Activated T-helper 1 cell treated with anti-CD3 and anti-CD28 coated beads, Interleukin-12 subunit alpha, Interleukin-12 subunit beta, Interleukin-2, Interleukin-4 antibody, amounts not matched to agents 30 ng/mL and 10 ng/mL and 1 ng/mL, durations not matched to agents 14 hours and 24 hours and 36 hours (primary cell): ENCODE measurements around the gene RWDD1. TPM values are rescaled to one million over a fixed set of nuclear protein-coding genes. Genes with fewer than 3 reads are reported as not detected.

Source experiments
- DNase-seq: peaks from one replicate; pipeline ENCODE4 v3.0.0; 2021; ENCODE audit warnings: low spot score
- H3K27ac Mint-ChIP-seq: one replicate; pipeline ENCODE4 v1.8.0; 2021; ENCODE audit warnings: mild to moderate bottlenecking, mixed read lengths
- H3K27me3 Mint-ChIP-seq: one replicate; pipeline ENCODE4 v1.8.0; 2022; ENCODE audit warnings: mild to moderate bottlenecking, moderate library complexity, mixed read lengths; ENCODE audit not compliant: insufficient read depth
- H3K36me3 Mint-ChIP-seq: one replicate; pipeline ENCODE4 v1.8.0; 2021; ENCODE audit warnings: low read depth, mixed read lengths
- H3K4me1 Mint-ChIP-seq: one replicate; pipeline ENCODE4 v1.8.0; 2021; ENCODE audit warnings: low read depth, mixed read lengths
- H3K4me3 Mint-ChIP-seq: one replicate; pipeline ENCODE4 v1.8.0; 2021; ENCODE audit warnings: mild to moderate bottlenecking, moderate library complexity, mixed read lengths
- H3K9me3 Mint-ChIP-seq: one replicate; pipeline ENCODE4 v1.8.0; 2021; ENCODE audit warnings: mixed read lengths
- intact Hi-C: fragments of 100-400 bp; cut with micrococcal nuclease; formaldehyde crosslinking; loops from one replicate; pipeline ENCODE4 v1.15.1; 2024
- total RNA-seq: library from RNA; stranded (reverse); gene quantifications from 2 replicates; pipeline ENCODE4 v1.2.3, GENCODE V29; 2022

The RWDD1 gene
- total RNA-seq, 1 donor from 2014 or later = 41.5 TPM

GRCh38 chr6:116542426-116542825 lies 28.9 kb upstream of the RWDD1 start:
- no peak overlapping the region for H3K4me3 Mint-ChIP-seq
- no peaks in the 10 kb centered on the region for H3K9me3 Mint-ChIP-seq
- no peak overlapping the region for H3K27ac Mint-ChIP-seq
- H3K27me3 Mint-ChIP-seq = peaks cover 45% of the 10 kb centered on the region
- H3K4me1 Mint-ChIP-seq = no peaks in the 10 kb centered on the region
- intact Hi-C loops = no loop called here
- DNase-seq = no peak
- H3K36me3 Mint-ChIP-seq = no peaks in the 10 kb centered on the region

- intact Hi-C loops = no loop called here
- no peaks in the 10 kb centered on the region for H3K36me3 Mint-ChIP-seq
- H3K4me1 Mint-ChIP-seq = no peaks in the 10 kb centered on the region
- H3K27me3 Mint-ChIP-seq = peaks cover 45% of the 10 kb centered on the region
- H3K9me3 Mint-ChIP-seq = no peaks in the 10 kb centered on the region
- H3K27ac Mint-ChIP-seq = no peak overlapping the region
- H3K4me3 Mint-ChIP-seq = no peak overlapping the region
- no peak for DNase-seq
Measured at GRCh38 chr6:116543149-116543548, 28.2 kb upstream of the RWDD1 start.

- Mint-ChIP-seq H3K36me3 (no peaks in the 10 kb centered on the region), H3K4me3 (no peak within 1 kb of the TSS), H3K27ac (no peak within 1 kb of the TSS), H3K9me3 (no peaks in the 10 kb centered on the region), H3K4me1 (no peaks in the 10 kb centered on the region), H3K27me3 (peaks cover 36% of the 10 kb centered on the region)
- no peak for DNase-seq
- intact Hi-C loops = no loop called here
Measured at GRCh38 chr6:116545651-116546050, 25.7 kb upstream of the RWDD1 start, which contains the start of gene TRAPPC3L. Gene TRAPPC3L (minus strand): TSS chr6:116545684. CDS start chr6:116545514, 170 bp downstream.

- DNase-seq = no peak
- no peak overlapping the region for H3K27ac Mint-ChIP-seq
Measured at GRCh38 chr6:116547358-116547757, 23.9 kb upstream of the RWDD1 start.

GRCh38 chr6:116550796-116551195 lies 20.5 kb upstream of the RWDD1 start:
- H3K9me3 Mint-ChIP-seq = no peaks in the 10 kb centered on the region
- H3K4me1 Mint-ChIP-seq = no peaks in the 10 kb centered on the region
- H3K27me3 Mint-ChIP-seq = peaks cover 26% of the 10 kb centered on the region
- H3K4me3 Mint-ChIP-seq = no peak overlapping the region
- H3K36me3 Mint-ChIP-seq = no peaks in the 10 kb centered on the region
- no peak overlapping the region for H3K27ac Mint-ChIP-seq
- no peak for DNase-seq
- intact Hi-C loops = no loop called here

More at GRCh38 chr6:116547358-116547757, 23.9 kb upstream of the RWDD1 start:
- Mint-ChIP-seq H3K4me1 (no peaks in the 10 kb centered on the region), H3K4me3 (no peak overlapping the region), H3K36me3 (no peaks in the 10 kb centered on the region), H3K9me3 (no peaks in the 10 kb centered on the region), H3K27me3 (peaks cover 37% of the 10 kb centered on the region)
- intact Hi-C loops = no loop called here

- Mint-ChIP-seq H3K27ac (no peak within 1 kb of the TSS), H3K4me3 (no peak within 1 kb of the TSS), H3K4me1 (no peaks in the 10 kb centered on the region), H3K9me3 (no peaks in the 10 kb centered on the region), H3K27me3 (peaks cover 18% of the 10 kb centered on the region), H3K36me3 (no peaks in the 10 kb centered on the region)
- no peak for DNase-seq
- intact Hi-C loops = no loop called here
Measured at GRCh38 chr6:116553451-116553850, 17.9 kb upstream of the RWDD1 start, which contains the start of gene CALHM4. Gene CALHM4 (plus strand): TSS chr6:116553751. CDS start chr6:116553794, 43 bp downstream.

- H3K27me3 Mint-ChIP-seq = peaks cover 15% of the 10 kb centered on the region
- intact Hi-C loops = no loop called here
Measured at GRCh38 chr6:116556065-116556464, 15.2 kb upstream of the RWDD1 start.

GRCh38 chr6:116556814-116557415 lies 14.4 kb upstream of the RWDD1 start:
- H3K27ac Mint-ChIP-seq = no peak overlapping the region
- H3K27me3 Mint-ChIP-seq = peaks cover 13% of the 10 kb centered on the region
- H3K9me3 Mint-ChIP-seq = no peaks in the 10 kb centered on the region
- no peaks in the 10 kb centered on the region for H3K4me1 Mint-ChIP-seq
- intact Hi-C loops = no loop called here
- DNase-seq = no peak
- H3K36me3 Mint-ChIP-seq = no peaks in the 10 kb centered on the region
- H3K4me3 Mint-ChIP-seq = no peak overlapping the region

More at GRCh38 chr6:116556065-116556464, 15.2 kb upstream of the RWDD1 start:
- no peaks in the 10 kb centered on the region for H3K9me3 Mint-ChIP-seq
- no peak for DNase-seq
- no peaks in the 10 kb centered on the region for H3K36me3 Mint-ChIP-seq
- no peak overlapping the region for H3K4me3 Mint-ChIP-seq
- H3K27ac Mint-ChIP-seq = no peak overlapping the region
- no peaks in the 10 kb centered on the region for H3K4me1 Mint-ChIP-seq

GRCh38 chr6:116557893-116558292 lies 13.4 kb upstream of the RWDD1 start:
- intact Hi-C loops = no loop called here
- H3K27ac Mint-ChIP-seq = no peak overlapping the region
- peaks cover 14% of the 10 kb centered on the region for H3K27me3 Mint-ChIP-seq
- no peak overlapping the region for H3K4me3 Mint-ChIP-seq
- no peaks in the 10 kb centered on the region for H3K36me3 Mint-ChIP-seq
- no peak for DNase-seq
- H3K4me1 Mint-ChIP-seq = no peaks in the 10 kb centered on the region
- no peaks in the 10 kb centered on the region for H3K9me3 Mint-ChIP-seq

GRCh38 chr6:116560130-116560529 lies 11.2 kb upstream of the RWDD1 start:
- no peaks in the 10 kb centered on the region for H3K9me3 Mint-ChIP-seq
- H3K4me1 Mint-ChIP-seq = no peaks in the 10 kb centered on the region
- H3K27me3 Mint-ChIP-seq = peaks cover 9% of the 10 kb centered on the region
- intact Hi-C loops = no loop called here
- no peak overlapping the region for H3K27ac Mint-ChIP-seq
- DNase-seq = no peak
- H3K4me3 Mint-ChIP-seq = no peak overlapping the region
- no peaks in the 10 kb centered on the region for H3K36me3 Mint-ChIP-seq

- no peaks in the 10 kb centered on the region for H3K9me3 Mint-ChIP-seq
- H3K27ac Mint-ChIP-seq = no peak overlapping the region
- peak; percentile 51 for DNase-seq
- H3K4me1 Mint-ChIP-seq = no peaks in the 10 kb centered on the region
- H3K4me3 Mint-ChIP-seq = no peak overlapping the region
- H3K27me3 Mint-ChIP-seq = peaks cover 12% of the 10 kb centered on the region
- H3K36me3 Mint-ChIP-seq = no peaks in the 10 kb centered on the region
- intact Hi-C loops = loop anchor here (1.0 kb wide), 7 partner anchors 10 to 343 kb away; partner anchors contain the start of gene RWDD1
Measured at GRCh38 chr6:116561377-116562018, 9.8 kb upstream of the RWDD1 start.

GRCh38 chr6:116562019-116562403 lies 9.3 kb upstream of the RWDD1 start:
- no peak overlapping the region for H3K27ac Mint-ChIP-seq
- H3K4me1 Mint-ChIP-seq = no peaks in the 10 kb centered on the region
- H3K27me3 Mint-ChIP-seq = peaks cover 16% of the 10 kb centered on the region
- no peak for DNase-seq
- no peaks in the 10 kb centered on the region for H3K9me3 Mint-ChIP-seq
- intact Hi-C loops = no loop called here
- H3K36me3 Mint-ChIP-seq = no peaks in the 10 kb centered on the region
- H3K4me3 Mint-ChIP-seq = no peak overlapping the region

- Mint-ChIP-seq H3K36me3 (no peaks in the 10 kb centered on the region), H3K27ac (no peak overlapping the region), H3K9me3 (no peaks in the 10 kb centered on the region), H3K27me3 (peaks cover 20% of the 10 kb centered on the region), H3K4me3 (no peak overlapping the region), H3K4me1 (no peaks in the 10 kb centered on the region)
- DNase-seq = no peak
- intact Hi-C loops = no loop called here
Measured at GRCh38 chr6:116562614-116563013, 8.7 kb upstream of the RWDD1 start.
